ENCODE measurements around the gene ZNF672.

The ZNF672 gene

DNA sequence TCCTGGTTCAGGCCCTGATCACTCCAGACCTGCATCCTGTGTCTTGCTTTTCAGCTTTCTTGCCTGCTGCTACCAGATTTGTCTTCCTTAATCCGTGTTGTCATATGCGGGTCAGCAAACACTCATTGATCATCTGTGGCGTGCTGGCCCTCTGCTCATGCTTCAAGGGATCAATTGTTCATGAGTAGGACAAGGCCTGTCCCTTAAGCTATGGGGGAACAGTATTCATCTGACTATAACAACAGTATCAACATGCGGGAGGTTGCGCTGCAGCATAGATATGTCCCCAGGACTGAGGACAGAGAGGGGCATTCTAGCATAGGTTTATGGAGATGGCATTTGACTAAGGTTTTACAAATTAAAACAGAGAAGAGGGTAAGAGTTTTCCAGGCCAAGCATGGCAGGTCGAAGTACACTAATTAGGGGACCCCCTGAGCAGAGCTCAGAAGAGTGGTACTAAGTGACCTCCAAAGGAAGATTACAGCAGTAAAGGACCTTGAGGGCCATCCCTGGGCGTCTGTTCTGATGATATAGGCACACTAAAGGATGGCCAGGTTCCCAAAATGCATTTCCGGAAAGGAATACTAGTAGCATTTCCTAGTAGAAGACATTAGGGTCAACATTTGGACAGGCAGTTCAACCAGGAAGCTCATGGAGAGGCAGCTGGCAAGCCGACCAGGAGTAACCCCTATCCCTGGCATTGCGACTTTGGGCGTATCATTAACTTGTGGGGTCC lies 811 bp upstream of the ZNF672 start:
- DNase-seq = peak; percentile 10

DNA sequence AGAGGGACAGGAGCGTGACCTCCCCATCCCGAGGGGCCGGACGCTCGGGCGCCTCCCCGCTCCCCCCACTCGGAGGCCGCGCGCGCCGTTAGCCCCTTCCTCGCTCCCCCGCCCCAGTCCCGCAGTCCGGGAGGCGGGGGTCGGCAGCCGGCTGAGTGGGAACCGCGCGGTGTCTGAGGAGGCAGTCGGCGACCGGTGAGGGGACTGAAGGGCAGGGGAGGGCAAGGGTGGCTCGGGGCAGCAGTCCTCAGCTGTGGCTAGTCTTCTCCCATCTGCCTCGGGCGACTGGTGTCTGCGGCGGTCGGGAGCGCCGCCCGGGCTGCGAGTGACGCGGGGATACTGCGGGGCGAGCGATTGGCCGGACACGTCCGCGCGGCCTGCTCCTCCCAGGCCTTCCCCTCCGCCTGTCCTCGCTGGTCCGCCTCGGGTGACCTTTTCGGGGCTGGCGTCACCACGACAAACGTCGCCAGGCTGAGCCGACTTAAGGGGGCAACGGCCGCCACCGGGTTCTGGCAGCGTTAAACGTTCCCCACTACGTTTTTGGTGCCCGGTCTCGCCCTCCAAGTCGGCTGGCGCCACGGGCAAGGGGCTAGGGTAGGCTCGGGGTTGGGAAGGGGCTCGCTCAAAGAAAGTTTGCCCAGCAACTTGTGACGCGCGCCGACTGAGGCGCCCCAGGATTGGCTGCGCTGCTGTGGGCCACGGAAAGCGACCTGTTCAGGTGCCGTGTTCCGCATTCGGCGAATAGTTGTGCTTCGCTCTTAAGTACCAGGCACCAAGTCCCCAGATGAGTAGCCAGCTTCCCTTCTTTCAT lies 538 bp downstream of the ZNF672 start:
- peak; percentile 91 for DNase-seq

GRCh38 chr1:248839168-248839555 lies 1.1 kb downstream of the ZNF672 start:
- DNase-seq = no peak

DNA sequence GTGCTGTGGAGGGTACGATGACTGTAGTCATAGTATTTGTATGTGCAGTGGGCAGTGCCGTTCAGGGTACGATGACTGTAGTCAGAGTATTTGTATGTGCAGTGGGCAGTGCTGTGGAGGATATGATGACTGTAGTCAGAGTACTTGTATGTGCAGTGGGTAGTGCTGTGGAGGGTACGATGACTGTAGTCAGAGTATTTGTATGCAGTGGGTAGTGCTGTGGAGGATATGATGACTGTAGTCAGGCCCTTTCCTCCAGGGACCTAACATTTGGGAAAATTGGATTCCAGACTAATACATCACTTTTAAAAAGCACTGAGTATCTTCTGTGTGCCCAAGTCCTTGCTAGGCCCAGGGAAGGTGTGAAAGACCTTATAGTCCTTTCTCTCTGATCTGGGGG lies 2.9 kb downstream of the ZNF672 start:
- DNase-seq = peak; percentile 4

GRCh38 chr1:248841702-248842395 lies 3.8 kb downstream of the ZNF672 start:
- peak; percentile 53 for DNase-seq

- DNase-seq = peak; percentile 6
Measured at GRCh38 chr1:248842781-248843331, 4.8 kb downstream of the ZNF672 start.

GRCh38 chr1:248843687-248844086 lies 5.7 kb downstream of the ZNF672 start:
- DNase-seq = no peak

DNA sequence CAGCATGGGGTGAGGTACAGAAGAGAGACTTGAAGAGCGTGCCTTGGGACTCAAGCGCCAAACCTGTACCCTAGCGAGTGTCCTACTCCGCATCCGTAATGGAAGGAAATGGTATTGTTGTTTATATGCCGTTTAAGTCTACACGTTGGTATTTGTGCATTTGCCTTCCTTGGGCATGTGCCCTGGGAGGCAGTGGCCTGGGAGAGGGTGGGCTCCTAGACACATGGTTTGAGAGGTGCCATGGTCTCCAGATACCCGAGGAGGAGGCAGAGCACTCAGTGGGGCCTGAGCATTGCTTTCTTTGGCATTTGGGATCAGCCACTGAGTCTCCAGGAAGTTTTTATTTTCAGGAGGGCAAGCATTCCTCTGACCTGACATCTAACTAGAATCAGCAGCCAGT lies 6.5 kb downstream of the ZNF672 start:
- DNase-seq = no peak

GRCh38 chr1:248847181-248847955 lies 9.3 kb downstream of the ZNF672 start:
- no peak for DNase-seq

GRCh38 chr1:248847956-248848561 lies 10.0 kb downstream of the ZNF672 start:
- DNase-seq = no peak

DNA sequence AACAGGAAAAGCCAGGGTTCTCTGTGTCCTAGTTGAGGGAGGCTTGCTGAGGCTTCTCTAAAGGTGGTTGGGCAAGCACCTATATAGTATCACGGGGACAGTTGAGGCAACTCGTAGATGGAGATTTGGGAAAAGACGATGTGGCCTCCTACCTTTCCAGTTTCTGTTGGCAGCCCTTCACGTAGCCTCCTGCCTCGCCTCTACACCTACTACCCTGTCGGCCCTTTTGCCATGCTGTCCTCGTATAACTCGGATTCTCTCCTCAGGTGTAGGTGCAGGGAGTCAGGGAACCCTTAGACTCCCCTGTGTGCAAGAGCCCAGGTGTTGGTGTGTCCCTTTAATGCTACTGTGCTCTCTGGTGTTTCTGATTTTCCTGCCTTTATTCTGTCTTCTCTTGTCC lies 10.6 kb downstream of the ZNF672 start:
- no peak for DNase-seq

DNA sequence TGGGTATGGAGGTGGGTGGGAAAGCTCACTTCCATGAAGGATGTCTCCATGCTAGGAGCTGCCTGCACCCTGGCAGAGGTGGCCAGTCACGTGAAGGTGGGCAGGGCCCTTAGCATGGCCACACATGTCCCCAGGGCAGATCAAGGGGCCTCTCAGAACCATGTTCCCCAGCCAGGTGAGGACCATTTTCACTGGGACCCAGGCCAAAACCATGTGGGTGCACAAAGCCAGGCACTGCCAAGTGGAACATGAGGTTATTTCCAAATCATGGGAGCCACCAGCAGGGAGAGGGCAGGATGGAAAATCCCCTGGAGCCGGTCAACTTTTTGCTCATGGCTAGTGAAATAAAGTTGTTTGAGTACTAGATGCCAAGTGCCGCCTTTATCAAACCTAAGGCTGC lies 11.1 kb downstream of the ZNF672 start:
- no peak for DNase-seq

- DNase-seq = no peak
Measured at GRCh38 chr1:248849637-248850036, 11.6 kb downstream of the ZNF672 start.

- no peak for DNase-seq
Measured at GRCh38 chr1:248850124-248850523, 12.1 kb downstream of the ZNF672 start.

GRCh38 chr1:248850536-248851251 lies 12.7 kb downstream of the ZNF672 start:
- DNase-seq = no peak

- no peak for DNase-seq
Measured at GRCh38 chr1:248851390-248851789, 13.4 kb downstream of the ZNF672 start.

DNA sequence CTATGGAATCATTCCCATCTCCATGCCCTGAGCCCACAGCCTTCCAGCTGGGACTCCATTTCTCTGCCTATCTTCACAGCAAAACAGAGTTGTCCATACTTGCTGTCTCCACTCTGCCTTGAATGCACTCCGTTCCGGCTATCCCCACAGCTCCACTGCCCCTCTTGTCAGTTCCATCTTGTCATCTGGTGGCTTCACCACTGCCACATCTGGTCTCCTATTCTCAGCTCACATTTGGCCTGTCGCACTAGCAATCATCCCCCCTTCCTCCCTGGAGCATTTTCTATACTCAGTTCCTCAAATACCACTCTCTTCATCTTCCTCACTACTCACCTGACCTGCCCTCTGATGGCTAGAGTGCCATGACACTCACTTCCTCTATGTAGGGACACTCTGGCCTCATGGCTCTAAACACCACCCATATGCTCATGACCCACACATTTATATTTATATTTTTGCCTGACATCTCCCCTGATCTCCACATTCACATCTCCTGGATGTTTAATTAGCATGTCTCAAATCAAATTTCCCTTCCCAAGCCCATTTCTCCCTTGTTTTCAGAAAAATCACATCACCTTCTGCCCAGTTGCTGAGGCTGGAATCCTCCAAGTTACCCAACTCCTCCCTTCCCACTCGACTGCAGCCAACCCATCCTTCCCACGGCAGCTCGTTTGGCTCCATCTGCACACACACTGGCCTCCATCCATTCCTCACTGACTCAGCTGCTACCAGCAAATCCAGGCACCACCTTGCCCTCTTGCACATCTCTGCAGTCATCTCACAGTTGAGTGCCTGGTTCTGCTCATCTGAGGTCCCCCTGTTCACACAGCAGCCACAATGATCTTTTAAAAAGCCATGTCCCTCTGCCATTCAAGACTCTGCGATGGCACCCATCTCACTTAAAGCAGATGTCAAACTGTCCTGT lies 14.7 kb downstream of the ZNF672 start:
- DNase-seq = no peak

- DNase-seq = peak; percentile 30
Measured at GRCh38 chr1:248853663-248854375, 15.8 kb downstream of the ZNF672 start.

DNA sequence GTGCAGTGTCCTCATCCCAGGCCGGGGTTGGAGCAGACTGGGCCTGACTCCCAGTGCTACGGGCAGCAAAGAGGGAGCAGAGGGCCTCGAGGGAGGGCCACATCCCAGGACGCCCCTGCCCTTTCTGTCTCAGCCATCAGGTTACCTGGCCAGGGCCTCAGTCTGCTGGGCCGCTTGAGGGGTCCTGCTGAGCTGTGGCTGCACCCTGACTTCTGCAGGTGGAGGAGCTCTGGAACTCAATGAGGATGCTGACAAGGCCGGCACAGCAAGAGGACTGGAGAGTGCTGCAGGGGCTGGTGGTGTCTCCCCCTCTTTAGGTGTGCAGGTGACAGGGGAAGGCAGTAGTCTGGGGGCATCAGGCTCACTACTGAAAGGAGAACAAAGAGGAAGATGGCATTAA lies 17.6 kb downstream of the ZNF672 start:
- no peak for DNase-seq

DNA sequence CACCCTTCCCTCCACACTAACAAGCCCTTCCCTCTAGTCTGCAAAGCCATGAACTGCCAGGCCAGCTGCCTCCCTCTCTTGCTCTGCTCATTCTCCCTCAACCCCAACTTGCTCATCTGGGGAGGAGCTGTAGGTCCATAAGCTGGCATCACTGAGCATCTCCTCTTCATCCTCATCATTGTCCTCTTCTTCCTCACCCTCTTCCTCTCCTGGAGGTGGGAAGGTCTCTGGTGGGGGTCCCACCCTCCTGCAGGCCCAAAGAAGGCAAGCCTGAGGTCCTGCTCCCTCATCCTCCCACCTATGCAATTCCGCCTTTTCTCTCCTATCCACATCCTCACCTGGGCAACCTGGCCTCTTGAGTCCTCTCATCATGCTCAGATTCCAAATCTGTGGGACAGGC lies 18.2 kb downstream of the ZNF672 start:
- DNase-seq = no peak
